Raji (cell line): ENCODE data around the gene SHROOM1.

Source experiments
- POLR2A ChIP-seq: IDR thresholded peaks from 2 replicates; pipeline ENCODE4 v1.6.1; 2011; ENCODE audit warnings: low read depth, low read length, control low read depth; ENCODE audit not compliant: insufficient read depth

Gene SHROOM1

GRCh38 chr5:132830436-132831094 is at the start of gene SHROOM1:
TSS of gene SHROOM1 (minus strand) at chr5:132830647. CDS start at chr5:132826140, 4,507 bp downstream.
- no peak for TF ChIP-seq POLR2A

- no peak for TF ChIP-seq POLR2A
These were observed 47.5 kb upstream of the SHROOM1 start for GRCh38 chr5:132877938-132878337.

- TF ChIP-seq POLR2A, result no peak
These were observed 47.0 kb upstream of the SHROOM1 start for GRCh38 chr5:132877466-132877865.

- no peak for TF ChIP-seq POLR2A
These were observed 45.7 kb upstream of the SHROOM1 start for GRCh38 chr5:132876020-132876759.

GRCh38 chr5:132873930-132874271 is 43.5 kb upstream of the SHROOM1 start:
- no peak for TF ChIP-seq POLR2A

- TF ChIP-seq POLR2A, result no peak
These were observed 42.9 kb upstream of the SHROOM1 start, which contains the start of gene LEAP2 for GRCh38 chr5:132873119-132873929. TSS of gene LEAP2 (plus strand) at chr5:132873668. CDS start at chr5:132873695, 27 bp downstream.

- no peak for TF ChIP-seq POLR2A
These were observed 42.3 kb upstream of the SHROOM1 start for GRCh38 chr5:132872788-132873118.

- no peak for TF ChIP-seq POLR2A
These were observed 41.2 kb upstream of the SHROOM1 start for GRCh38 chr5:132871459-132872284.

- no peak for TF ChIP-seq POLR2A
These were observed 40.4 kb upstream of the SHROOM1 start for GRCh38 chr5:132870801-132871200.

- TF ChIP-seq POLR2A, result no peak
These were observed 38.3 kb upstream of the SHROOM1 start for GRCh38 chr5:132868754-132869153.

- no peak for TF ChIP-seq POLR2A
These were observed 36.6 kb upstream of the SHROOM1 start for GRCh38 chr5:132867046-132867451.

- peak; percentile 97 for TF ChIP-seq POLR2A
These were observed 36.0 kb upstream of the SHROOM1 start, which contains the start of the genes GDF9 and UQCRQ for GRCh38 chr5:132866342-132867045. TSS of gene GDF9 (minus strand) at chr5:132866469. CDS start at chr5:132864533, 1,936 bp downstream. TSS of gene UQCRQ (plus strand) at chr5:132866642. CDS start at chr5:132866882, 240 bp downstream.

- TF ChIP-seq POLR2A, result no peak
These were observed 35.4 kb upstream of the SHROOM1 start for GRCh38 chr5:132865668-132866341.
